Anterior cingulate cortex (tissue), 58 donors: ENCODE measurements around the gene SUN3.
"Not testable (repeated sequence)": the region's sequence is repeated elsewhere in the genome, so short reads cannot be mapped to it uniquely, and the experiment has no call there.

Experiments used
- DNase-seq, 58 donors: peaks; one replicate each; lab custom pipeline; 2025; lab: John Stamatoyannopoulos, UW

The SUN3 gene

GRCh38 chr7:47946581-47947354 lies 82.1 kb downstream of the SUN3 start:
- no peak for DNase-seq

GRCh38 chr7:47945261-47946015 lies 83.5 kb downstream of the SUN3 start:
- peak in 42 of 58 donors; percentile 7 to 89 (median 38) for DNase-seq

GRCh38 chr7:47944536-47945260 lies 84.2 kb downstream of the SUN3 start:
- no peak for DNase-seq

- DNase-seq, result no peak
These were observed 85.0 kb downstream of the SUN3 start for GRCh38 chr7:47943676-47944474.

- DNase-seq, result not testable (repeated sequence)
These were observed 86.3 kb downstream of the SUN3 start for GRCh38 chr7:47942651-47943050.

GRCh38 chr7:47942132-47942531 lies 86.8 kb downstream of the SUN3 start:
- DNase-seq, result no peak

- no peak for DNase-seq
These were observed 87.6 kb downstream of the SUN3 start for GRCh38 chr7:47941136-47941844.

- DNase-seq, result no peak
These were observed 88.6 kb downstream of the SUN3 start for GRCh38 chr7:47940088-47941013.

- no peak for DNase-seq
These were observed 89.4 kb downstream of the SUN3 start for GRCh38 chr7:47939425-47940036.

- DNase-seq, result no peak
These were observed 90.2 kb downstream of the SUN3 start for GRCh38 chr7:47938574-47939165.

GRCh38 chr7:47937711-47938573 lies 91.0 kb downstream of the SUN3 start:
- DNase-seq, result no peak
